K562 (cell line): ENCODE data around the gene KRTAP10-9. TPM values are rescaled to one million over a fixed set of nuclear protein-coding genes. Genes with fewer than 3 reads are reported as not detected.

ENCODE experiments used
- CEBPG ChIP-seq, 3 experiments: fragments of 200-800 bp in 1 of 3; sonication (Bioruptor generic) in 1 of 3; sonication (generic) in 1 of 3; formaldehyde crosslinking in 1 of 3; IDR thresholded peaks in 2 of 3; conservative IDR thresholded peaks in 1 of 3; 2 replicates each; pipeline versions ENCODE4 v1.6.1 to v1.8.0; 2016 to 2022; ENCODE audit warnings: missing compliant biosample characterization in 2 of 3, missing genetic modification characterization in 2 of 3, mild to moderate bottlenecking in 1 of 3, missing genetic modification reagents in 1 of 3
- CREB5 ChIP-seq: fragments of 250-450 bp; sonication (Bioruptor Pico); IDR thresholded peaks from 2 replicates; pipeline ENCODE4 v1.5.0; 2020; ENCODE audit warnings: mild to moderate bottlenecking
- CREM ChIP-seq: IDR thresholded peaks from 2 replicates; pipeline ENCODE4 v1.6.1; 2014; ENCODE audit warnings: antibody characterized with exemption, low read depth
- MTA3 ChIP-seq: fragments of 450-650 bp; formaldehyde crosslinking; IDR thresholded peaks from 2 replicates; pipeline ENCODE4 v1.6.1; 2017; ENCODE audit warnings: mild to moderate bottlenecking, borderline replicate concordance
- NR2C2 ChIP-seq, 2 experiments: fragments of 200-800 bp in 1 of 2; sonication (Bioruptor generic) in 1 of 2; sonication (generic) in 1 of 2; formaldehyde crosslinking in 1 of 2; IDR thresholded peaks; 2 replicates each; pipeline versions ENCODE4 v1.6.1 to v1.8.0; 2016 to 2022; ENCODE audit warnings: mild to moderate bottlenecking in 1 of 2, missing compliant biosample characterization in 1 of 2, missing genetic modification characterization in 1 of 2, missing genetic modification reagents in 1 of 2
- NUFIP1 ChIP-seq: fragments of 450-650 bp; IDR thresholded peaks from 2 replicates; pipeline ENCODE4 v1.6.1; 2018; ENCODE audit not compliant: partially characterized antibody
- RBM34 ChIP-seq: fragments of 200-400 bp; formaldehyde crosslinking; IDR thresholded peaks from 2 replicates; pipeline ENCODE4 v1.6.1; 2018; ENCODE audit warnings: low read length, borderline replicate concordance; ENCODE audit not compliant: insufficient read depth
- SAFB2 ChIP-seq: fragments of 200-400 bp; formaldehyde crosslinking; IDR thresholded peaks from 2 replicates; pipeline ENCODE4 v1.6.1; 2018; ENCODE audit warnings: borderline replicate concordance, low read length, low read depth, moderate library complexity; ENCODE audit not compliant: severe bottlenecking
- ZBTB49 ChIP-seq: sonication (generic); formaldehyde crosslinking; IDR thresholded peaks from 2 replicates; pipeline ENCODE4 v1.8.0; 2022; ENCODE audit warnings: missing genetic modification reagents, mild to moderate bottlenecking, borderline replicate concordance
- ZNF212 ChIP-seq: fragments of 450-650 bp; formaldehyde crosslinking; IDR thresholded peaks from 2 replicates; pipeline ENCODE4 v1.4.0; 2020; ENCODE audit warnings: mild to moderate bottlenecking
- ZNF407 ChIP-seq: fragments of 450-650 bp; IDR thresholded peaks from 2 replicates; pipeline ENCODE4 v1.6.1; 2016; ENCODE audit warnings: low read depth
- ZNF699 ChIP-seq: fragments of 250-450 bp; sonication (Bioruptor Pico); IDR thresholded peaks from 2 replicates; pipeline ENCODE4 v1.8.0; 2021; ENCODE audit warnings: mild to moderate bottlenecking, moderate library complexity; ENCODE audit not compliant: insufficient replicate concordance
- ZNF764 ChIP-seq: fragments of 250-450 bp; sonication (Bioruptor Pico); IDR thresholded peaks from 2 replicates; pipeline ENCODE4 v1.4.0; 2020; ENCODE audit warnings: low read depth, mild to moderate bottlenecking, moderate library complexity
- ZNF77 ChIP-seq: fragments of 250-450 bp; sonication (Bioruptor Pico); IDR thresholded peaks from 2 replicates; pipeline ENCODE4 v1.5.0; 2020
- polyA plus RNA-seq, 8 experiments: library from polyadenylated mRNA; depleted of rRNA in 4 of 8; stranded (reverse) in 5 of 8; unstranded in 3 of 8; fragments of >200 nt; fragmentation: Nextera tagmentation in 2 of 8; fragmentation: Illumina TruSeq in 1 of 8; extraction: Ambion mirVana in 2 of 8; extraction: Trizol in 1 of 8; gene quantifications; 2 replicates each; pipeline versions ENCODE4 v1.2.1 to v1.2.3, GENCODE V29; 2011 to 2014; ENCODE audit warnings: inconsistent platforms in 1 of 8, missing spikeins in 1 of 8
- total RNA-seq, 7 experiments: library from RNA; depleted of rRNA in 6 of 7; stranded (reverse); fragments of >200 nt in 6 of 7; fragmentation: Illumina TruSeq in 2 of 7; extraction: Trizol in 2 of 7; gene quantifications; 2 replicates each; pipeline versions ENCODE4 v1.2.1 to v1.2.3, GENCODE V29; 2011 to 2021; ENCODE audit warnings: low replicate concordance in 1 of 7

Gene KRTAP10-9
- total and polyA plus RNA-seq, 9 of the 15 experiments (the other 6 are each of a cell fraction or from before 2014, with no cell fraction given): not detected

- TF ChIP-seq ZNF407 (no peak), RBM34 (no peak), MTA3 (peak; percentile 86), SAFB2 (no peak), ZNF77 (CRISPR knock-in tag) (no peak), ZNF699 (CRISPR knock-in tag) (no peak), CREB5 (CRISPR knock-in tag) (no peak), CEBPG (CRISPR knock-in tag; IDR thresholded peaks at IDR 0.05) (no peak), CEBPG (tag; conservative IDR thresholded peaks at IDR 0.05 in 1 of 2, IDR thresholded peaks at IDR 0.05 in 1 of 2) (peak in 1 of 2 experiments; percentile 64; a peak in 1 of 4 replicates), NR2C2 (CRISPR knock-in tag; IDR thresholded peaks at IDR 0.05) (no peak), NR2C2 (tag; IDR thresholded peaks at IDR 0.05) (peak; percentile 81), ZNF212 (CRISPR knock-in tag) (no peak), ZBTB49 (no peak), CREM (peak; percentile 31; the same call in 1 of the 2 replicates), NUFIP1 (no peak), ZNF764 (CRISPR knock-in tag) (no peak)
These were observed 33.1 kb upstream of the KRTAP10-9 start (continued) for GRCh38 chr21:44593598-44594405.
